Natural killer cell (primary cell): ENCODE data around the gene ARL4A. TPM values are rescaled to one million over a fixed set of nuclear protein-coding genes. Genes with fewer than 3 reads are reported as not detected.

Source experiments
- ATAC-seq, 3 donors: fragments of 150-1000 bp in 2 of 3; fragments of 200-7000 bp in 1 of 3; cut with Tn5 transposase; 1 replicate in 1 of 3; 2 replicates in 2 of 3; pipeline ENCODE4 v1.10.0; 2021; ENCODE audit warnings: mild to moderate bottlenecking in 2 of 3, moderate library complexity in 2 of 3
- DNase-seq, 2 donors: peaks; one replicate each; pipeline versions ENCODE4 v3.0.0 to v3.0.0-alpha.2; 2013 to 2021; ENCODE audit warnings: mixed read lengths in 1 of 2
- H3K27ac ChIP-seq: one replicate; pipeline ENCODE4 v1.5.1; 2013; ENCODE audit warnings: mild to moderate bottlenecking, low read length
- H3K27me3 ChIP-seq: one replicate; pipeline ENCODE4 v1.6.1; 2013; ENCODE audit warnings: low read length; ENCODE audit not compliant: control insufficient read depth, insufficient read depth
- H3K36me3 ChIP-seq: one replicate; pipeline ENCODE4 v1.6.1; 2013; ENCODE audit warnings: low read length; ENCODE audit not compliant: control insufficient read depth, insufficient read depth
- H3K4me1 ChIP-seq: one replicate; pipeline ENCODE4 v1.6.1; 2013; ENCODE audit warnings: low read length; ENCODE audit not compliant: control insufficient read depth, insufficient read depth
- H3K4me3 ChIP-seq: one replicate; pipeline ENCODE4 v1.5.1; 2013; ENCODE audit warnings: low read length
- H3K9me3 ChIP-seq: one replicate; pipeline ENCODE4 v1.6.1; 2013; ENCODE audit warnings: low read length; ENCODE audit not compliant: control insufficient read depth, insufficient read depth
- H3K27ac Mint-ChIP-seq, 2 donors: one replicate each; pipeline ENCODE4 v1.8.0; 2022; ENCODE audit warnings: mild to moderate bottlenecking in 2 of 2, mixed read lengths in 2 of 2, moderate library complexity in 1 of 2
- H3K27me3 Mint-ChIP-seq, 2 donors: one replicate each; pipeline ENCODE4 v1.8.0; 2022; ENCODE audit warnings: low read depth in 2 of 2, mixed read lengths in 2 of 2
- H3K36me3 Mint-ChIP-seq: one replicate; pipeline ENCODE4 v1.8.0; 2022; ENCODE audit warnings: mixed read lengths
- H3K4me1 Mint-ChIP-seq, 2 donors: one replicate each; pipeline ENCODE4 v1.8.0; 2022; ENCODE audit warnings: mixed read lengths in 2 of 2
- H3K4me3 Mint-ChIP-seq: one replicate; pipeline ENCODE4 v1.8.0; 2022; ENCODE audit warnings: mild to moderate bottlenecking, moderate library complexity, mixed read lengths
- H3K9me3 Mint-ChIP-seq, 2 donors: one replicate each; pipeline ENCODE4 v1.8.0; 2022; ENCODE audit warnings: mixed read lengths in 2 of 2
- CTCF ChIP-seq: fragments of 200-600 bp; IDR thresholded peaks from one replicate; pipeline ENCODE4 v1.8.0; 2022; ENCODE audit warnings: antibody characterized with exemption
- WGBS: methylation state at CpG from one replicate; pipeline ENCODE4 v1.1.7; 2013; ENCODE audit warnings: missing lambda C conversion rate; ENCODE audit not compliant: insufficient coverage; 5-methylcytosine and 5-hydroxymethylcytosine counted together
- intact Hi-C: fragments of 100-400 bp; cut with micrococcal nuclease; formaldehyde crosslinking; loops from one replicate; pipeline ENCODE4 v1.14.2; 2022
- total RNA-seq, 4 donors: library from RNA; stranded (reverse); fragments of 120-200 nt in 1 of 4; gene quantifications; one replicate each; pipeline versions ENCODE4 v1.2.3 to v1.2.4, GENCODE V29; 2013 to 2022

Gene ARL4A
- total RNA-seq, 3 donors from 2014 or later (not counting 1 experiment from before 2014, with no cell fraction given) = 54.7 to 81.4 (median 55.5) TPM

- Mint-ChIP-seq H3K4me3 (no peak overlapping the region), H3K36me3 (no peaks in the 10 kb centered on the region), H3K27ac (no peak overlapping the region), H3K4me1 (peaks cover 13 to 14% of the 10 kb centered on the region in 2 donors), H3K9me3 (no peaks in the 10 kb centered on the region), H3K27me3 (no peaks in the 10 kb centered on the region)
- H3K27me3 ChIP-seq = no peaks in the 10 kb centered on the region
- no peak for TF ChIP-seq CTCF
- WGBS = 72% methylated on average over 5 of the region's 8 CpGs
- intact Hi-C loops = no loop called here
- H3K9me3 ChIP-seq = no peaks in the 10 kb centered on the region
- peaks cover 3% of the 10 kb centered on the region for H3K4me1 ChIP-seq
- no peak overlapping the region for H3K4me3 ChIP-seq
- ATAC-seq = no peak
- DNase-seq = no peak
- H3K27ac ChIP-seq = no peak overlapping the region
- no peaks in the 10 kb centered on the region for H3K36me3 ChIP-seq
These were observed 40.2 kb downstream of the ARL4A start for GRCh38 chr7:12727455-12728191.

GRCh38 chr7:12728192-12728538 lies 40.7 kb downstream of the ARL4A start:
- Mint-ChIP-seq H3K4me3 (no peak overlapping the region), H3K36me3 (no peaks in the 10 kb centered on the region), H3K4me1 (peaks cover 13 to 14% of the 10 kb centered on the region in 2 donors), H3K27me3 (no peaks in the 10 kb centered on the region), H3K9me3 (no peaks in the 10 kb centered on the region), H3K27ac (no peak overlapping the region)
- H3K4me1 ChIP-seq = peaks cover 3% of the 10 kb centered on the region
- H3K9me3 ChIP-seq = no peaks in the 10 kb centered on the region
- whole genome bisulfite sequencing = 90% methylated on average over 1 of the region's 2 CpGs
- H3K27ac ChIP-seq = no peak overlapping the region
- no peak overlapping the region for H3K4me3 ChIP-seq
- DNase-seq = no peak
- H3K27me3 ChIP-seq = no peaks in the 10 kb centered on the region
- TF ChIP-seq CTCF = no peak
- H3K36me3 ChIP-seq = no peaks in the 10 kb centered on the region
- intact Hi-C loops = no loop called here
- ATAC-seq = no peak

- Histone ChIP-seq H3K27ac (no peak overlapping the region), H3K4me1 (peaks cover 3% of the 10 kb centered on the region), H3K27me3 (no peaks in the 10 kb centered on the region), H3K9me3 (no peaks in the 10 kb centered on the region), H3K4me3 (no peak overlapping the region), H3K36me3 (no peaks in the 10 kb centered on the region)
- WGBS = 62% methylated on average over 5 of the region's 7 CpGs
- TF ChIP-seq CTCF = no peak
- Mint-ChIP-seq H3K27me3 (no peaks in the 10 kb centered on the region), H3K4me3 (no peak overlapping the region), H3K9me3 (no peaks in the 10 kb centered on the region), H3K4me1 (peaks cover 13 to 14% of the 10 kb centered on the region in 2 donors), H3K36me3 (no peaks in the 10 kb centered on the region), H3K27ac (no peak overlapping the region)
- intact Hi-C loops = no loop called here
- no peak for ATAC-seq
- DNase-seq = no peak
These were observed 41.7 kb downstream of the ARL4A start for GRCh38 chr7:12729112-12729511.

GRCh38 chr7:12730523-12730922 lies 43.1 kb downstream of the ARL4A start:
- ATAC-seq (no peak), DNase-seq (peak in 1 of 2 donors; percentile 6)
- no peaks in the 10 kb centered on the region for H3K36me3 Mint-ChIP-seq
- intact Hi-C loops = no loop called here
- H3K36me3 ChIP-seq = no peaks in the 10 kb centered on the region
- peaks cover 3% of the 10 kb centered on the region for H3K4me1 ChIP-seq
- H3K27ac ChIP-seq = no peak overlapping the region
- H3K27me3 Mint-ChIP-seq = no peaks in the 10 kb centered on the region
- TF ChIP-seq CTCF = no peak
- no peaks in the 10 kb centered on the region for H3K9me3 ChIP-seq
- H3K9me3 Mint-ChIP-seq = no peaks in the 10 kb centered on the region
- H3K27ac Mint-ChIP-seq = peak overlapping the region in 1 of 2 donors; percentile 51
- WGBS = no CpG with 5 or more reads among the region's 2 CpGs
- no peak overlapping the region for H3K4me3 Mint-ChIP-seq
- peaks cover 13 to 14% of the 10 kb centered on the region in 2 donors for H3K4me1 Mint-ChIP-seq
- no peak overlapping the region for H3K4me3 ChIP-seq
- H3K27me3 ChIP-seq = no peaks in the 10 kb centered on the region
